ENCODE data around the gene EIF4ENIF1.
"Not testable (repeated sequence)": the region's sequence is repeated elsewhere in the genome, so short reads cannot be mapped to it uniquely, and the experiment has no call there.

Gene EIF4ENIF1

GRCh38 chr22:31526270-31526669 lies 36.6 kb upstream of the EIF4ENIF1 start:
- TF ChIP-seq, protein P1, sequence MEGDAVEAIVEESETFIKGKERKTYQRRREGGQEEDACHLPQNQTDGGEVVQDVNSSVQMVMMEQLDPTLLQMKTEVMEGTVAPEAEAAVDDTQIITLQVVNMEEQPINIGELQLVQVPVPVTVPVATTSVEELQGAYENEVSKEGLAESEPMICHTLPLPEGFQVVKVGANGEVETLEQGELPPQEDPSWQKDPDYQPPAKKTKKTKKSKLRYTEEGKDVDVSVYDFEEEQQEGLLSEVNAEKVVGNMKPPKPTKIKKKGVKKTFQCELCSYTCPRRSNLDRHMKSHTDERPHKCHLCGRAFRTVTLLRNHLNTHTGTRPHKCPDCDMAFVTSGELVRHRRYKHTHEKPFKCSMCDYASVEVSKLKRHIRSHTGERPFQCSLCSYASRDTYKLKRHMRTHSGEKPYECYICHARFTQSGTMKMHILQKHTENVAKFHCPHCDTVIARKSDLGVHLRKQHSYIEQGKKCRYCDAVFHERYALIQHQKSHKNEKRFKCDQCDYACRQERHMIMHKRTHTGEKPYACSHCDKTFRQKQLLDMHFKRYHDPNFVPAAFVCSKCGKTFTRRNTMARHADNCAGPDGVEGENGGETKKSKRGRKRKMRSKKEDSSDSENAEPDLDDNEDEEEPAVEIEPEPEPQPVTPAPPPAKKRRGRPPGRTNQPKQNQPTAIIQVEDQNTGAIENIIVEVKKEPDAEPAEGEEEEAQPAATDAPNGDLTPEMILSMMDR (IDR thresholded peaks at IDR 0.05; ENCODE audit: insufficient read depth, low read depth, low read length, missing control alignments): no peak
- no peak overlapping the region for H3K4me3 ChIP-seq (ENCODE audit: low read depth, low read length)
- peak; percentile 30 for DNase-seq (ENCODE audit: low read depth)

DNA sequence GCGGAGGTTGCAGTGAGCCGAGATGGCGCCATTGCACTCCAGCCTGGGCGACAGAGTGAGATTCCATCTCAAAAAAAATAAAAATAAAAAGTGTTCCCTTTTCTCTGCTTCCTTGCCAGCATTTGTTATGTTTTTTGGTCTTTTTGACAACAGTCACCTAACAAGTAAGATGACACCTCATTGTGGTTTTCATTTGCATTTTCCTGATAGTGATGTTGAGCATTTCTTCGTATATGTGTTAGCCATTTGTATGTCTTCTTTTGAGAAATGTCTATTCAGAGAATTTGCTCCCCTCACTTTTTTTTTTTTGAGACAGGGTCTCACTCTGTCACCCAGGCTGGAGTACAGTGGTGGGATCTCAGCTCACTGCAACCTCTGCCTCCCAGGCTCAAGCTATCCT lies 34.5 kb upstream of the EIF4ENIF1 start:
- H3K4me3 ChIP-seq (ENCODE audit: low read depth, low read length): not testable (repeated sequence)
- peak; percentile 17 for DNase-seq (ENCODE audit: low read depth)

GRCh38 chr22:31520051-31520450 lies 30.4 kb upstream of the EIF4ENIF1 start:
- TF ChIP-seq, protein P1 (IDR thresholded peaks at IDR 0.05; ENCODE audit: insufficient read depth, low read depth, low read length, missing control alignments): no peak
- DNase-seq (ENCODE audit: low read depth): peak; percentile 53
- H3K4me3 ChIP-seq (ENCODE audit: low read depth, low read length): no peak overlapping the region

DNA sequence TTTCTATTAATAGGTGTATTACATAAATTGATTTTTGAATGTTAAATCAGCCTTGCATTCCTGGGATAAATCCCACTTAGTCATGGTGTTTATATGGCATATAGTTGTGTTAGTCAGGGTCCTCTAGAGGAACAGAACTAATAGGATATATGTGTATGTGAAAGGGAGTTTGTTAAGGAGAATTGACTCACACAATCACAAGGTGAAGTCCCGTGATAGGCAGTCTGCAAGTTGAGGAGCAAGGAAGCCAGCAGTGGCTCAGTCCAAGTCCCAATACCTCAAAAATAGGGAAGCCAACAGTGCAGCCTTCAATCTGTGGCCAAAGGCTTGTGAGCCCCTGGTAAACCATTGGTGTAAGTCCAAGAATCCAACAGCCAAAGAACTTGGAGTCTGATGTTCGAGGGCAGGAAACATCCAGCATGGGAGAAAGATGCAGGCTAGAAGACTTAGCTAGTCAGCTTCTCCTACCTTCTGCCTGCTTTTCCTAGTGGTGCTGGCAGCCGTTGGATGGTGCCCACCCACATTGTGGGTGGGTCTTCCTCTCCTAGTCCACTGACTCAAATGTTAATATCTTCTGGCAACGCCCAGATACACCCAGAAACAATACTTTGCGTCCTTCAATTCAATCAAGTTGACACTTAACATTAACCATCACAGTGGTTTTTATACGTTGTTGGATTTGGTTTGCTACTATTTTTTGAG lies 19.6 kb upstream of the EIF4ENIF1 start:
- DNase-seq (ENCODE audit: low read depth): no peak
- TF ChIP-seq, protein P1 (IDR thresholded peaks at IDR 0.05; ENCODE audit: insufficient read depth, low read depth, low read length, missing control alignments): no peak
- H3K4me3 ChIP-seq (ENCODE audit: low read depth, low read length): no peak overlapping the region

- TF ChIP-seq, protein P1 (IDR thresholded peaks at IDR 0.05; ENCODE audit: insufficient read depth, low read depth, low read length, missing control alignments): no peak
- no peak overlapping the region for H3K4me3 ChIP-seq (ENCODE audit: low read depth, low read length)
- DNase-seq (ENCODE audit: low read depth): no peak
Observed at GRCh38 chr22:31508536-31508935, 18.9 kb upstream of the EIF4ENIF1 start.

DNA sequence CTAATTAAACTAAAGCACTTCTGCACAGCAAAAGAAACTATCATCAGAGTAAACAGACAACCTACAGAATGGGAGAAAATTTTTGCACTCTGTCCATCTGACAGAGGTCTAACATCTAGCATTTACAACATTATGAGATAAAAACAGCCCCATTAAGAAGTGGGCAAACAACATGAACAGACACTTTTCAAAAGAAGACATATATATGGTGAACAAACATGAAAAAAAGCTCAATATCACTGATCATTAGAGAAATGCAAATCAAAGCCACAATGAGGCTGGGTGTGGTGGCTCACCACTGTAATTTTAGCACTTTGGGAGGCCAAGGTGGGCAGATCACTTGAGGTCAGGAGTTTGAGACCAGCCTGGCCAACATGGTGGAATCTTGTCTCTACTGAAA lies 17.9 kb upstream of the EIF4ENIF1 start:
- H3K4me3 ChIP-seq (ENCODE audit: low read depth, low read length): not testable (repeated sequence)

GRCh38 chr22:31504282-31504681 lies 14.6 kb upstream of the EIF4ENIF1 start:
- TF ChIP-seq, protein P1 (IDR thresholded peaks at IDR 0.05; ENCODE audit: insufficient read depth, low read depth, low read length, missing control alignments): no peak
- H3K4me3 ChIP-seq (ENCODE audit: low read depth, low read length): no peak overlapping the region
- no peak for DNase-seq (ENCODE audit: low read depth)

More for the DNA sequence above, 17.9 kb upstream of the EIF4ENIF1 start:
- not testable (repeated sequence) for DNase-seq (ENCODE audit: low read depth)

DNA sequence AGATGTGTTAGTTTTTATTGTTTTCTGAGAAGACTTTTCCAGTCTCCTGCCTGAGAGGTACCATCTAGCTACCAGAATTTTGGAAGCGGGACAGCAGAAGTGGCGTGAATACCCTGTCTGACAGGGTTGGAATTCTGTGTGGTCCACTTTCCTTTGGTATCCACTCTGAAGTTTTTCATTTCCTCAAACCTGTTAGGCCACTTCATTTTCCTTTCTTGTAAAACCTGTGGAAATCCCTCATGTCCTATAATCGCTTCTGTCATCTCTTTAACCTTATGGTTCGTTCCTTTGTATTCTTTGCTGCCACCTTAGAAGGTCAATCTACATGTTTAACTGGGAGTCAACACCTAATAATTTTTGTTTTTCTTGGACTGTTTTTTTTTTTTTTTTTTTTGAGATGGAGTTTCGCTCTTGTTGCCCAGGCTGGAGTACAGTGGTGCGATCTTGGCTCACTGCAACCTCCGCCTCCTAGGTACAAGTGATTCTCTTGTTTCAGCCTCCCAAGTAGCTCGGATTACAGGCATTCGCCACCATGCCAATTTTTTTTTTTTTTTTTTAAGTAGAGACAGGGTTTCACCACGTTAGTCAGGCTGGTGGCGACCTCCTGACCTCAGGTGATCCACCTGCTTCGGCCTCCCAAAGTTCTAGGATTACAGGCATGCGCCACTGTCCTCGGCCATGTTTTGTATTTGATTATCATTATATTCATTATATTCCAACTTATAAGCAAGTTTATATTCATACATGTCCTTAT lies 13.7 kb upstream of the EIF4ENIF1 start:
- H3K4me3 ChIP-seq (ENCODE audit: low read depth, low read length): no peak overlapping the region
- DNase-seq (ENCODE audit: low read depth): no peak
- TF ChIP-seq, protein P1 (IDR thresholded peaks at IDR 0.05; ENCODE audit: insufficient read depth, low read depth, low read length, missing control alignments): no peak
